GOT3 (cell line): ENCODE data around the gene NT5C3B.
"Not testable (repeated sequence)": the region's sequence is repeated elsewhere in the genome, so short reads cannot be mapped to it uniquely, and the experiment has no call there.

Experiments
- DNase-seq: peaks from one replicate; lab custom pipeline; 2025; ENCODE audit warnings: mixed read lengths; lab: John Stamatoyannopoulos, UW

The NT5C3B gene

GRCh38 chr17:41784207-41784744 is 51.8 kb downstream of the NT5C3B start:
- DNase-seq: no peak

GRCh38 chr17:41782142-41782541 is 53.9 kb downstream of the NT5C3B start:
- no peak for DNase-seq

GRCh38 chr17:41781404-41782110 is 54.5 kb downstream of the NT5C3B start:
- DNase-seq: no peak

GRCh38 chr17:41779954-41780353 is 56.1 kb downstream of the NT5C3B start:
- no peak for DNase-seq

- DNase-seq: peak; percentile 18
These were observed 58.4 kb downstream of the NT5C3B start for GRCh38 chr17:41777574-41778188.

- DNase-seq: no peak
These were observed 58.9 kb downstream of the NT5C3B start for GRCh38 chr17:41777157-41777573.

GRCh38 chr17:41776262-41776900 is 59.7 kb downstream of the NT5C3B start:
- DNase-seq: not testable (repeated sequence)

GRCh38 chr17:41775394-41776226 is 60.4 kb downstream of the NT5C3B start:
- DNase-seq: no peak
